ENCODE results near the gene JMJD1C.

DNA sequence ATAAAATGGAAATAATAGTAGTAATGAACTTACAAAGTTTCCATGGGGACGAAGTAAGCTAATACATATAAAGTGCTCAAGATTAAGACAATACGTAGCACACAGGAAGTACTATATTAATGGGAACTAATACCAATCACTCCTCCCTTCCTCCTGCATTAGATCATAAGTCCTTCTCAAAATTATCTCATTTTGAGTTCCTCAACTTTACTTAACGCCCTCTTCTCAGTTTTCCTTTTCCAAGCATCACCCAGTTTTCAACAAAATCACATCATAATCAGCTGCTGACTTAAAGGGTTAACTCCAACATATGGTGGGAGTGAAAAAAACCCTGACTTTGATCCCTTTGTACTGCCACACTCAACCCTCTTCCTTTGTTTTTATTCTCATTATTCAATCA, 24.4 kb downstream of the JMJD1C start:
- TF ChIP-seq, protein P1, sequence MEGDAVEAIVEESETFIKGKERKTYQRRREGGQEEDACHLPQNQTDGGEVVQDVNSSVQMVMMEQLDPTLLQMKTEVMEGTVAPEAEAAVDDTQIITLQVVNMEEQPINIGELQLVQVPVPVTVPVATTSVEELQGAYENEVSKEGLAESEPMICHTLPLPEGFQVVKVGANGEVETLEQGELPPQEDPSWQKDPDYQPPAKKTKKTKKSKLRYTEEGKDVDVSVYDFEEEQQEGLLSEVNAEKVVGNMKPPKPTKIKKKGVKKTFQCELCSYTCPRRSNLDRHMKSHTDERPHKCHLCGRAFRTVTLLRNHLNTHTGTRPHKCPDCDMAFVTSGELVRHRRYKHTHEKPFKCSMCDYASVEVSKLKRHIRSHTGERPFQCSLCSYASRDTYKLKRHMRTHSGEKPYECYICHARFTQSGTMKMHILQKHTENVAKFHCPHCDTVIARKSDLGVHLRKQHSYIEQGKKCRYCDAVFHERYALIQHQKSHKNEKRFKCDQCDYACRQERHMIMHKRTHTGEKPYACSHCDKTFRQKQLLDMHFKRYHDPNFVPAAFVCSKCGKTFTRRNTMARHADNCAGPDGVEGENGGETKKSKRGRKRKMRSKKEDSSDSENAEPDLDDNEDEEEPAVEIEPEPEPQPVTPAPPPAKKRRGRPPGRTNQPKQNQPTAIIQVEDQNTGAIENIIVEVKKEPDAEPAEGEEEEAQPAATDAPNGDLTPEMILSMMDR (IDR thresholded peaks at IDR 0.05) = no peak
- TF ChIP-seq POLR2A (IDR thresholded peaks at IDR 0.05) = no peak
